K562 (cell line): ENCODE data around the gene TRIM27. TPM values are rescaled to one million over a fixed set of nuclear protein-coding genes. Genes with fewer than 3 reads are reported as not detected.

ENCODE experiments used
- CBX5 ChIP-seq: IDR thresholded peaks from 2 replicates; pipeline ENCODE4 v1.6.1; 2014; ENCODE audit warnings: low read depth, borderline replicate concordance
- GABPB1 ChIP-seq: sonication (generic); formaldehyde crosslinking; IDR thresholded peaks from 2 replicates; pipeline ENCODE4 v1.8.0; 2022; ENCODE audit warnings: mild to moderate bottlenecking, missing genetic modification reagents
- KDM5B ChIP-seq: fragments of 200-600 bp; sonication (generic); IDR thresholded peaks from 2 replicates; pipeline ENCODE4 v1.6.1; 2012; ENCODE audit warnings: low read depth, mild to moderate bottlenecking, moderate library complexity, low read length, control low read depth, inconsistent platforms; ENCODE audit not compliant: insufficient replicate concordance
- KLF10 ChIP-seq: fragments of 250-450 bp; sonication (Bioruptor Pico); IDR thresholded peaks from 2 replicates; pipeline ENCODE4 v1.6.1; 2021; ENCODE audit warnings: matching md5 sums
- POLR2H ChIP-seq: IDR thresholded peaks from 2 replicates; pipeline ENCODE4 v1.6.1; 2016; ENCODE audit warnings: missing genetic modification characterization, low read depth, mild to moderate bottlenecking, control low read depth, missing compliant biosample characterization, moderate library complexity
- RBM22 ChIP-seq: fragments of 200-400 bp; formaldehyde crosslinking; IDR thresholded peaks from 2 replicates; pipeline ENCODE4 v1.6.1; 2018; ENCODE audit warnings: low read length, low read depth; ENCODE audit not compliant: poor library complexity, severe bottlenecking
- RCOR1 ChIP-seq, 2 experiments: IDR thresholded peaks; 2 replicates each; pipeline ENCODE4 v1.6.1; 2012; ENCODE audit warnings: low read depth in 2 of 2, low read length in 2 of 2, borderline replicate concordance in 1 of 2, improper control_type of control experiment in 1 of 2
- SFPQ ChIP-seq: fragments of 200-400 bp; formaldehyde crosslinking; IDR thresholded peaks from 2 replicates; pipeline ENCODE4 v1.6.1; 2017; ENCODE audit warnings: mild to moderate bottlenecking, low read depth, low read length, moderate library complexity
- SIN3B ChIP-seq: fragments of 450-650 bp; IDR thresholded peaks from 2 replicates; pipeline ENCODE4 v1.6.1; 2017; ENCODE audit warnings: low read depth, mild to moderate bottlenecking, moderate library complexity
- TCF7 ChIP-seq: sonication (generic); IDR thresholded peaks from 2 replicates; pipeline ENCODE4 v1.6.1; 2016; ENCODE audit warnings: antibody characterized with exemption, borderline replicate concordance
- TFAM ChIP-seq: fragments of 250-450 bp; sonication (Bioruptor Pico); conservative IDR thresholded peaks from 2 replicates; pipeline ENCODE4 v1.5.0; 2021; ENCODE audit warnings: mild to moderate bottlenecking, moderate library complexity
- USF2 ChIP-seq: sonication (generic); formaldehyde crosslinking; IDR thresholded peaks from 2 replicates; pipeline ENCODE4 v1.5.0; 2020; ENCODE audit warnings: missing genetic modification reagents
- ZFPM2 ChIP-seq: fragments of 250-450 bp; sonication (Bioruptor Pico); IDR thresholded peaks from 2 replicates; pipeline ENCODE4 v1.5.1; 2022; ENCODE audit warnings: mild to moderate bottlenecking
- ZNF23 ChIP-seq: fragments of 250-450 bp; sonication (Bioruptor Pico); IDR thresholded peaks from 2 replicates; pipeline ENCODE4 v1.4.0; 2020; ENCODE audit warnings: mild to moderate bottlenecking
- ZNF583 ChIP-seq: fragments of 250-450 bp; sonication (Bioruptor Pico); IDR thresholded peaks from 2 replicates; pipeline ENCODE4 v1.4.0; 2020
- ZNF696 ChIP-seq: fragments of 250-450 bp; sonication (Bioruptor Pico); conservative IDR thresholded peaks from 2 replicates; pipeline ENCODE4 v1.4.0; 2020; ENCODE audit warnings: mild to moderate bottlenecking, moderate library complexity
- polyA plus RNA-seq, 8 experiments: library from polyadenylated mRNA; depleted of rRNA in 4 of 8; stranded (reverse) in 5 of 8; unstranded in 3 of 8; fragments of >200 nt; fragmentation: Nextera tagmentation in 2 of 8; fragmentation: Illumina TruSeq in 1 of 8; extraction: Ambion mirVana in 2 of 8; extraction: Trizol in 1 of 8; gene quantifications; 2 replicates each; pipeline versions ENCODE4 v1.2.1 to v1.2.3, GENCODE V29; 2011 to 2014; ENCODE audit warnings: inconsistent platforms in 1 of 8, missing spikeins in 1 of 8
- total RNA-seq, 7 experiments: library from RNA; depleted of rRNA in 6 of 7; stranded (reverse); fragments of >200 nt in 6 of 7; fragmentation: Illumina TruSeq in 2 of 7; extraction: Trizol in 2 of 7; gene quantifications; 2 replicates each; pipeline versions ENCODE4 v1.2.1 to v1.2.3, GENCODE V29; 2011 to 2021; ENCODE audit warnings: low replicate concordance in 1 of 7
- TF ChIP-seq, protein P1 (sequence below): sonication (generic); formaldehyde crosslinking; IDR thresholded peaks from 2 replicates; pipeline ENCODE4 v1.9.0; 2022; ENCODE audit warnings: mild to moderate bottlenecking, missing genetic modification reagents
- TF ChIP-seq, protein P2 (sequence below): IDR thresholded peaks from 2 replicates; pipeline ENCODE4 v1.6.1; 2012; ENCODE audit warnings: low read depth, low read length, improper control_type of control experiment, borderline replicate concordance
- TF ChIP-seq, protein P3 (sequence below), 2 experiments: IDR thresholded peaks; 2 replicates each; pipeline ENCODE4 v1.6.1; 2012; ENCODE audit warnings: improper control_type of control experiment in 2 of 2, low read depth in 2 of 2, low read length in 2 of 2, borderline replicate concordance in 1 of 2

TRIM27 gene
- total and polyA plus RNA-seq, 9 of the 15 experiments (the other 6 are each of a cell fraction or from before 2014, with no cell fraction given), result 37.7 to 235 (median 122) TPM

DNA sequence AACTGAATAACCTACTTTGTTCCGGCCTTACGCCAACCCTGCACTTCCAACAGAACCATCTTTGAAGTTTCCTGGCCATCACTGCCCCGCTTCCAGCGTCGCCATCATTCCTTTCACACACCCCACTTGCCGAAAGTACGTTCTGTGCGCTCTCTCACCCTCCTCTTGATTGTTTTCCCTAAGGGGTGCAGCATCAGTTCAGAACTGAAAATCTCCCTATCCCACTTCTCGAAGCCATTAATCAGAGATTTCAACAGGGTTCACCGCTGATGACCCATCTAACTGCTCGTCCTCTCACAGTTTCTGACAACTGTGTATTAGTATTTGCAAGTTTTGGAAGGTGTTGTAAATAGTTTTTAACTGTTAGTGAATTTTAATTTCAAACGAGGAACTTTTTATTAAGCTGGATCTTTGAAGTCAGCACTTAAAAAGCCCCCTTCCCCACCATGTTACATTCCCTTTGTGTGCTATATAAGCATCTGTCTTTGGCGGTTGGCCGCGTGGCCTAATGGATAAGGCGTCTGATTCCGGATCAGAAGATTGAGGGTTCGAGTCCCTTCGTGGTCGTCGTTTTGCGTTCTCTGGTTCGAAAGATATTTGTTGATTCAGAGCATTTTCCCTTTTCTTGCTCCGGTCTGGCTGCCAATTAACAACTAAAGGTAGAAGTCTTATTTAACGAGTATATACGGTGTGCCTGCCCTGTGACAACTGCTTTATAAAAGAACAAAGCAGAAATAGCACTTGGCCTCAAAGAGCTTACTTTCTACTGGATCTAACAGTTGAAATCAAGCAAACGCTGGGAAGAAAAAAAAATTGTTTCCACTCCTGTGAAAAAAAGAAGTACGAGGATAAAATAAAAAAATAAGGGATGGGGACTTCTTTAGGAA is 42.6 kb downstream of the TRIM27 start (continued):
- TF ChIP-seq USF2 (CRISPR knock-in tag) (no peak), TFAM (CRISPR knock-in tag) (no peak), RBM22 (peak; percentile 36), ZNF583 (no peak), ZNF696 (CRISPR knock-in tag) (no peak), ZFPM2 (CRISPR knock-in tag) (no peak), SFPQ (no peak), CBX5 (no peak), RCOR1 (IDR thresholded peaks at IDR 0.05; ENCODE audit: borderline replicate concordance in 1 of 2, low read depth in 2 of 2, low read length in 2 of 2) (peak; percentile 7 to 79; a peak in 2 of 4 replicates), TCF7 (no peak), GABPB1 (CRISPR knock-in tag) (no peak; the same call in 1 of the 2 replicates), KLF10 (peak; percentile 45; the same call in 1 of the 2 replicates), KDM5B (no peak), ZNF23 (no peak), SIN3B (no peak), POLR2H (tag) (peak; percentile 100)
- TF ChIP-seq, protein P1, sequence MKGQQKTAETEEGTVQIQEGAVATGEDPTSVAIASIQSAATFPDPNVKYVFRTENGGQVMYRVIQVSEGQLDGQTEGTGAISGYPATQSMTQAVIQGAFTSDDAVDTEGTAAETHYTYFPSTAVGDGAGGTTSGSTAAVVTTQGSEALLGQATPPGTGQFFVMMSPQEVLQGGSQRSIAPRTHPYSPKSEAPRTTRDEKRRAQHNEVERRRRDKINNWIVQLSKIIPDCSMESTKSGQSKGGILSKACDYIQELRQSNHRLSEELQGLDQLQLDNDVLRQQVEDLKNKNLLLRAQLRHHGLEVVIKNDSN (CRISPR knock-in tag), result no peak
- TF ChIP-seq, protein P2, sequence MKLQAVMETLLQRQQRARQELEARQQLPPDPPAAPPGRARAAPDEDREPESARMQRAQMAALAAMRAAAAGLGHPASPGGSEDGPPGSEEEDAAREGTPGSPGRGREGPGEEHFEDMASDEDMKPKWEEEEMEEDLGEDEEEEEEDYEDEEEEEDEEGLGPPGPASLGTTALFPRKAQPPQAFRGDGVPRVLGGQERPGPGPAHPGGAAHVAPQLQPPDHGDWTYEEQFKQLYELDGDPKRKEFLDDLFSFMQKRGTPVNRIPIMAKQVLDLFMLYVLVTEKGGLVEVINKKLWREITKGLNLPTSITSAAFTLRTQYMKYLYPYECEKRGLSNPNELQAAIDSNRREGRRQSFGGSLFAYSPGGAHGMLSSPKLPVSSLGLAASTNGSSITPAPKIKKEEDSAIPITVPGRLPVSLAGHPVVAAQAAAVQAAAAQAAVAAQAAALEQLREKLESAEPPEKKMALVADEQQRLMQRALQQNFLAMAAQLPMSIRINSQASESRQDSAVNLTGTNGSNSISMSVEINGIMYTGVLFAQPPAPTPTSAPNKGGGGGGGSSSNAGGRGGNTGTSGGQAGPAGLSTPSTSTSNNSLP, result peak; percentile 84; the same call in 1 of the 2 replicates
- TF ChIP-seq, protein P3, sequence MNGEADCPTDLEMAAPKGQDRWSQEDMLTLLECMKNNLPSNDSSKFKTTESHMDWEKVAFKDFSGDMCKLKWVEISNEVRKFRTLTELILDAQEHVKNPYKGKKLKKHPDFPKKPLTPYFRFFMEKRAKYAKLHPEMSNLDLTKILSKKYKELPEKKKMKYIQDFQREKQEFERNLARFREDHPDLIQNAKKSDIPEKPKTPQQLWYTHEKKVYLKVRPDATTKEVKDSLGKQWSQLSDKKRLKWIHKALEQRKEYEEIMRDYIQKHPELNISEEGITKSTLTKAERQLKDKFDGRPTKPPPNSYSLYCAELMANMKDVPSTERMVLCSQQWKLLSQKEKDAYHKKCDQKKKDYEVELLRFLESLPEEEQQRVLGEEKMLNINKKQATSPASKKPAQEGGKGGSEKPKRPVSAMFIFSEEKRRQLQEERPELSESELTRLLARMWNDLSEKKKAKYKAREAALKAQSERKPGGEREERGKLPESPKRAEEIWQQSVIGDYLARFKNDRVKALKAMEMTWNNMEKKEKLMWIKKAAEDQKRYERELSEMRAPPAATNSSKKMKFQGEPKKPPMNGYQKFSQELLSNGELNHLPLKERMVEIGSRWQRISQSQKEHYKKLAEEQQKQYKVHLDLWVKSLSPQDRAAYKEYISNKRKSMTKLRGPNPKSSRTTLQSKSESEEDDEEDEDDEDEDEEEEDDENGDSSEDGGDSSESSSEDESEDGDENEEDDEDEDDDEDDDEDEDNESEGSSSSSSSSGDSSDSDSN (IDR thresholded peaks at IDR 0.05; ENCODE audit: borderline replicate concordance in 1 of 2, low read depth in 2 of 2, low read length in 2 of 2), result no peak
